Right lobe of liver (tissue), 4 donors: ENCODE measurements around the gene C1orf50.

Source experiments
- POLR2A ChIP-seq: fragments of 450-650 bp; IDR thresholded peaks from one replicate; pipeline ENCODE4 v1.6.1; 2017; ENCODE audit warnings: antibody characterized with exemption, mild to moderate bottlenecking
- TF ChIP-seq, protein P1 (sequence below), 4 donors: fragments of 200-600 bp in 3 of 4; fragments of 450-650 bp in 1 of 4; IDR thresholded peaks; one replicate each; pipeline versions ENCODE4 v1.5.1 to v1.8.0; 2016 to 2022; ENCODE audit warnings: antibody characterized with exemption in 4 of 4, mild to moderate bottlenecking in 2 of 4
- donor health status: DM: no; HTN: no; CAD: no.
- donor health status: DM: no; HTN: no; CAD: no.
- donor health status: DM: no; HTN: yes; CAD: no.

DNA sequence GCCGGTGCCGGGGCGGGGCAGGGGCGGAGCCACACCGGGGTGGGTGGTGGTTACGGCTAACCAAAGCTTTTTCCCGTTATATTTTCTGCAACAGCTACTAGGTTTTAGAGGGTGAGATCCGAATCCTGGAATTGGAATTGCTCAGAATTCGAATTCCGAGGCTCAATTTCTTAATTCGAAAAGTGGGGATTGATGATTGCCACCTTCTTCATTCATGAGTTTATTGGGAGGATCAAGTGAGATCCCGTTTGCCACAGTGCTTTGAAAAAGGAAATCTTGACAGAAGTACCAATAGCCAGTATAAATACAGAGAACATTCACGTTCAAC lies 50.4 kb downstream of the C1orf50 start:
- TF ChIP-seq, protein P1, sequence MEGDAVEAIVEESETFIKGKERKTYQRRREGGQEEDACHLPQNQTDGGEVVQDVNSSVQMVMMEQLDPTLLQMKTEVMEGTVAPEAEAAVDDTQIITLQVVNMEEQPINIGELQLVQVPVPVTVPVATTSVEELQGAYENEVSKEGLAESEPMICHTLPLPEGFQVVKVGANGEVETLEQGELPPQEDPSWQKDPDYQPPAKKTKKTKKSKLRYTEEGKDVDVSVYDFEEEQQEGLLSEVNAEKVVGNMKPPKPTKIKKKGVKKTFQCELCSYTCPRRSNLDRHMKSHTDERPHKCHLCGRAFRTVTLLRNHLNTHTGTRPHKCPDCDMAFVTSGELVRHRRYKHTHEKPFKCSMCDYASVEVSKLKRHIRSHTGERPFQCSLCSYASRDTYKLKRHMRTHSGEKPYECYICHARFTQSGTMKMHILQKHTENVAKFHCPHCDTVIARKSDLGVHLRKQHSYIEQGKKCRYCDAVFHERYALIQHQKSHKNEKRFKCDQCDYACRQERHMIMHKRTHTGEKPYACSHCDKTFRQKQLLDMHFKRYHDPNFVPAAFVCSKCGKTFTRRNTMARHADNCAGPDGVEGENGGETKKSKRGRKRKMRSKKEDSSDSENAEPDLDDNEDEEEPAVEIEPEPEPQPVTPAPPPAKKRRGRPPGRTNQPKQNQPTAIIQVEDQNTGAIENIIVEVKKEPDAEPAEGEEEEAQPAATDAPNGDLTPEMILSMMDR (IDR thresholded peaks at IDR 0.05), result no peak
- TF ChIP-seq POLR2A, result no peak
